Measurements from ENCODE around the gene DIS3L2. TPM values are rescaled to one million over a fixed set of nuclear protein-coding genes. Genes with fewer than 3 reads are reported as not detected.
"Not testable (repeated sequence)": the region's sequence is repeated elsewhere in the genome, so short reads cannot be mapped to it uniquely, and the experiment has no call there.

DIS3L2 gene
- total RNA-seq, 2 experiments from 2014 or later: 25.7 to 30.9 TPM

DNA sequence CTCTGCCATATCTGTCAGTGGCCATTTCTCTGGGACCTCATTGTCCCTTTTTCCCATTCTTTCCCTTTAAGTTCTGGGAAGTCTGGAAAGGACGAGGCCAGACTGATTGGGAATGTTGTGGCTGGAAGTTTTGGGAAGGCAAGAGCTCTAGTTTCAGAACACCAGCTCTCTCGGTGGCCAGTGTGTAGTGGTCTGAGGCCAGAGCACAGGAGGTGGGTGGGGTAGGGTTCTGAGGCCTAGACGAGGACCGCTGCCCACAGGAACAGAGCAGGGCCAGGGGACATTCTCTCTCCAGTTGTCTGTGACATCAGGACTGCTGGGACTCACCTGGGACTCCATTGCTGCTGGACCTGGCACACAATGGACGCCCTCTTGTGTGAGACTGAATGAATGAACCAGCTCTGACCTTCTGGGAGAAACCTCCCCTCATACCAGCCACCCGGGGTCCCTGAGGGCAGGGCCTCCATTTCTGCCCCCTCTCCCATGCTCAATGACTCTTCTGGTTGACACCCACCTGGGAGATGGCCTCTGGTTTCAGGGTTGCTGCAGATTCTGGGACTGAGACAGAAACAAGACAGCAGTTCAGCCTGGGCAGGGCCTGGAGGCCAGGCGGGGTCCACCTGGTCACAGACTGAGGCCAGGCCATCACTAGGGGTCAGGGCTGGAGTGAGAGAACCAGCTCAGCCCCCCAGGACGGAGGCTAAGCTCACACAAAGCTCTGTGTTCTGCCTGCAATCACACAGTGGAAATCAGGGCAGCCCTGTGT, 26.9 kb upstream of the DIS3L2 start:
- no peaks in the 10 kb centered on the region for H3K36me3 Mint-ChIP-seq
- no peak overlapping the region for H3K27ac Mint-ChIP-seq
- no peak overlapping the region for H3K4me3 Mint-ChIP-seq
- peaks cover 6% of the 10 kb centered on the region for H3K4me1 Mint-ChIP-seq
- no peaks in the 10 kb centered on the region for H3K27me3 Mint-ChIP-seq
- no peaks in the 10 kb centered on the region for H3K9me3 Mint-ChIP-seq
- no peak for DNase-seq

DNA sequence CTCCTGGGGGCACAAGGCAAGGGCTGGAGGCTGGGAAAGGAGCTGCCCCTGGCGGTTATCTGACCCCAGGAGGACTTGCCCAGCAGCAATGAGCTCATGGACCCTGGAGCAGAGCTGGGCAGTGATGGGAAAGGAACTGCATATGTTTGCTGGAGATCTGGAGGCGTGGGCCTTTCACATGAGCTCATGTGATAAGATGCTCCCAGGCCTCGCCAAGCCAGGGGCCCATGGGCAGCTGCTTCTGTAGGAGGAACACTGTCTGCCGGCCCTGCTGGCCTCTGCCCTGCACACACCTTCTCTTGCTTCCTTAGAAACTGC, 26.3 kb upstream of the DIS3L2 start:
- Mint-ChIP-seq H3K27me3 (no peaks in the 10 kb centered on the region), H3K4me1 (peaks cover 6% of the 10 kb centered on the region), H3K9me3 (no peaks in the 10 kb centered on the region), H3K27ac (no peak overlapping the region), H3K36me3 (no peaks in the 10 kb centered on the region), H3K4me3 (no peak overlapping the region)
- DNase-seq: no peak

DNA sequence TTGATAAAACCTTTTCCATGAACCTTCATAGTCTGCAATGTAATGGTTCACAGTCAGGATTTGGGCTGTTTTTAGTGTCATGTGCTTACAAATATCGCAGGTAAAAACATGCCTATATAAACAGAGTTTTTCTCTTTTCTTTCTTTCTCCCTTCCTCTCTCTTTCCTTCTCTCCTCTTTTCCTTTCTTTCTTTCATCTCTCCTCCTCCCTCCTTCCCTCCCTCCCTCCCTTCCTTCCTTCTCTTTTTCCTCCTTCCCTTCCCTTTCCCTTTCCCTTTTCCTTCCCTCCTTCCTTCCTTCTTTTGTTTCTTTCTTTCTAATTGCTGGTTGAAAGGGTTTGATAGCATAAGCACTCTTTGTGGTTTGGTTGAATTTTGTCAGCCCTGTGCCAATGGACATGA, 25.7 kb upstream of the DIS3L2 start:
- H3K9me3 Mint-ChIP-seq: no peaks in the 10 kb centered on the region
- H3K4me3 Mint-ChIP-seq: no peak overlapping the region
- H3K27ac Mint-ChIP-seq: no peak overlapping the region
- DNase-seq: no peak
- no peaks in the 10 kb centered on the region for H3K36me3 Mint-ChIP-seq
- peaks cover 6% of the 10 kb centered on the region for H3K4me1 Mint-ChIP-seq
- H3K27me3 Mint-ChIP-seq: no peaks in the 10 kb centered on the region

DNA sequence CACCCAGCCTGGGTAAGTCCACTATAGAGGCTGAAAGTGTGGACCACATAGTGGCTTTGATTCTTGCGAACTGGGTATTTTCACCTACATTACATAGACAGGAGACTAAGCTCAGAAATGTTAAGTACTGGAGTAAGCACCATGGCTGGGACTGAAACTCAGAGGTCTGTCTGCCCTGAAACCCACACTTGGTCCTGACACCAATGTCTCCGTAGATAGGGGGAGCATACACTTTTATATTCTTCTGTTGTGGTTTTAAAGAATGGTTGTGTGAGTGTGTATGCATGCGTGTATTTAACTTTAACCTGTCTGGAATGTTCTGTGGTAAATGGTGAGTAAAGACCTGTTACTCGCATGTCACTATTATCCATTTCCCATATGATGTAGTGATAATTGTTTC, 25.0 kb upstream of the DIS3L2 start:
- no peak for DNase-seq

DNA sequence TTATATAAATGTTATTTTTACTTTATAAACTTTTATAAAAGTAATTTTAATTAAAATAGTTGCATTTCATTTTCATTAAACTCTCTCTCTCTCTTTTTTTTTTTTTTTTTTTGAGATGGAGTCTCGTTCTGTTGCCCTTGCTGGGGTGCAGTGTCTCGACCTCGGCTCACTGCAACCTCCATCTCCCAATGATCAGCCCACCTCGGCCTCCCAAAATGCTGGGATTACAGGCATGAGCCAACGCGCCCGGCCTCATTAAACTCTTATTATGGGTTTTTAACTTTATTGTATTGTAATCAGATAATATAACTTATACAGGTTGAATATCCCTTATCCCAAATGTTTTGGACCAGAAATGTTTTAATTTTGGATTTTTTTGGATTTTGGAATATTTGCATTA, 24.5 kb upstream of the DIS3L2 start:
- peaks cover 6% of the 10 kb centered on the region for H3K4me1 Mint-ChIP-seq
- no peak overlapping the region for H3K27ac Mint-ChIP-seq
- no peaks in the 10 kb centered on the region for H3K9me3 Mint-ChIP-seq
- DNase-seq: no peak
- H3K27me3 Mint-ChIP-seq: peaks cover 4% of the 10 kb centered on the region
- H3K36me3 Mint-ChIP-seq: no peaks in the 10 kb centered on the region
- no peak overlapping the region for H3K4me3 Mint-ChIP-seq

More for the DNA sequence above, 25.0 kb upstream of the DIS3L2 start:
- no peak overlapping the region for H3K4me3 Mint-ChIP-seq
- H3K9me3 Mint-ChIP-seq: no peaks in the 10 kb centered on the region
- H3K4me1 Mint-ChIP-seq: peaks cover 6% of the 10 kb centered on the region
- peak overlapping the region; percentile 36 for H3K27ac Mint-ChIP-seq
- peaks cover 4% of the 10 kb centered on the region for H3K27me3 Mint-ChIP-seq
- no peaks in the 10 kb centered on the region for H3K36me3 Mint-ChIP-seq

DNA sequence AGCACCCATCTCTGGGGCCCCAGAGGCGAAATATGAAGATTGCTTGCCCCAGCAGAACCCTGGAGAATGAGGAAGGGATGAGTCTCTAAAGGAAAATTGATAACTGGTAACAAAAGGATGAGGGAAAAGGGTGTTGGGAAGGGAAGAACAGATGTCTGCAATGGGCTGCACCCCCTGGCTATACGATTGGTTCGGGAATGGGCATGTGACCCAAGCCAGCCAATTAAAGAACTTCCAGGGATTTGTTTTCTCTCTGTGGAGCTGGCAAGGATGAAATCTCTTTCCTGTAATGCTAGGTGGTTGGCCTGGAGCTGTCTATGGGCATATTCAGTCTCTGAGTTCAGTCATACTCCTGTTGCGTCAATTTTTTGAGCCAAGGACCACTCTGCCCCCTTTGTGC, 22.5 kb upstream of the DIS3L2 start:
- no peaks in the 10 kb centered on the region for H3K9me3 Mint-ChIP-seq
- no peak for DNase-seq
- no peak overlapping the region for H3K4me3 Mint-ChIP-seq
- peaks cover 6% of the 10 kb centered on the region for H3K4me1 Mint-ChIP-seq
- H3K27ac Mint-ChIP-seq: no peak overlapping the region
- H3K27me3 Mint-ChIP-seq: peaks cover 4% of the 10 kb centered on the region
- no peaks in the 10 kb centered on the region for H3K36me3 Mint-ChIP-seq

DNA sequence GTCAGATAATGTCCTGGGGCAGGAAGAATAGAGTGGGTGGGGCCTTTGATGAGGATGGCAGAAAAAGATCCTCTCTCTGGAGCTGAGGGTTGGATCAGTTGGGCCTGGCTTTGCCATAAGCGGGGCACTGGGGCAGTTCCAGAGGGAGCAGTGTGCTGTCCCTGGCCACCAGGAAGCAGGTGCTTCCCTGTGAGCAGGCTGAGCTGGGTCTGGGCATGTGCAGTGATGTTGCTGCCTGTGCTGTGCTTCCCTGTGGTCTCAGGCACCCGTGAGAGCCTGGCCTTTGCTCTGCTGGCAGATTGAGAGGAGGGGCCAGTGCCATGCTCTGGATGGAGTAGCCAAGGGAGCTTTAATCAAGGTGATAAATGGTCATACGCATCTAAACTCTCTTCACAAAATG, 20.7 kb upstream of the DIS3L2 start:
- Mint-ChIP-seq H3K9me3 (no peaks in the 10 kb centered on the region), H3K4me3 (no peak overlapping the region), H3K27ac (no peak overlapping the region), H3K36me3 (no peaks in the 10 kb centered on the region), H3K4me1 (peaks cover 6% of the 10 kb centered on the region), H3K27me3 (peaks cover 4% of the 10 kb centered on the region)
- DNase-seq: no peak

DNA sequence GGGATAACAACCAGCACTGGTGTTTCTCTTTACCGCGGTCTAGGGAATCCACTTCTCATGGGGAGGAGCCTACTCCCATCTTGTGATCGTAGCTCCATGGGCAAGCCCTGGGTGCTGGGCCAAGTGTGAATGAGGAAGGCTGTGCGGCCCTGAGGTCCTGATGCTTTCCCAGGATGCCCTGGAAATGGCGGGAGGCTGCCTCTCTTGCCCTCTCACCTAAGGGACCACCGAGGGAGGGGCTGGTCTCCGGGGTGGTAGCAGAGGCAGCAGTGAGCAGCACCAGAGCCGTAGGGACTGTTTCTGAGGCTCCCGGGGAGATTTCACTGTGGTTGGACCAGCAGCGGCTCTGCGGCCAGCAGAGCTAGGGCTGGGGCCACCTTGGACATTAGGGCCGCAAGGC, 19.8 kb upstream of the DIS3L2 start:
- DNase-seq: no peak
- Mint-ChIP-seq H3K36me3 (no peaks in the 10 kb centered on the region), H3K27ac (no peak overlapping the region), H3K4me1 (peaks cover 1% of the 10 kb centered on the region), H3K9me3 (no peaks in the 10 kb centered on the region), H3K27me3 (peaks cover 4% of the 10 kb centered on the region), H3K4me3 (no peak overlapping the region)

DNA sequence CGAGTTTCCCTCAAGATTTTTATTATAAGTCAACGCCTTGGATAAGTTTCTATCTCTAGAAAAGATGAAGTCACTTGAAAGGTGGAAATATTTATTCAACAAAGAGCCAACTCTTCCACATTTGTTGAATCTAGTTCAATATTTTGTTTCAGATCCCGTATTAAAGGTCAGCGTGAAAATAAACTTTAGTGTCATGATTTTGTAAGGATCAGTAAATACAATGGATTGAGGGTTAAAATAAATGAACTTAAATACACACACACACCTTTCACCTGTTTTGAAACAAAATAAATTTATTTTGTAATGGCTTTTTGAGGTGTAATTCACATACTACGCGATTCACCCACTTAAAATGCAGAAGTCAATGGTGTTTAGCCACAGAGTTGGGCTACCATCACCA, 19.3 kb upstream of the DIS3L2 start:
- H3K4me3 Mint-ChIP-seq: no peak overlapping the region
- no peaks in the 10 kb centered on the region for H3K4me1 Mint-ChIP-seq
- DNase-seq: no peak
- peaks cover 4% of the 10 kb centered on the region for H3K27me3 Mint-ChIP-seq
- H3K9me3 Mint-ChIP-seq: no peaks in the 10 kb centered on the region
- no peaks in the 10 kb centered on the region for H3K36me3 Mint-ChIP-seq
- no peak overlapping the region for H3K27ac Mint-ChIP-seq

DNA sequence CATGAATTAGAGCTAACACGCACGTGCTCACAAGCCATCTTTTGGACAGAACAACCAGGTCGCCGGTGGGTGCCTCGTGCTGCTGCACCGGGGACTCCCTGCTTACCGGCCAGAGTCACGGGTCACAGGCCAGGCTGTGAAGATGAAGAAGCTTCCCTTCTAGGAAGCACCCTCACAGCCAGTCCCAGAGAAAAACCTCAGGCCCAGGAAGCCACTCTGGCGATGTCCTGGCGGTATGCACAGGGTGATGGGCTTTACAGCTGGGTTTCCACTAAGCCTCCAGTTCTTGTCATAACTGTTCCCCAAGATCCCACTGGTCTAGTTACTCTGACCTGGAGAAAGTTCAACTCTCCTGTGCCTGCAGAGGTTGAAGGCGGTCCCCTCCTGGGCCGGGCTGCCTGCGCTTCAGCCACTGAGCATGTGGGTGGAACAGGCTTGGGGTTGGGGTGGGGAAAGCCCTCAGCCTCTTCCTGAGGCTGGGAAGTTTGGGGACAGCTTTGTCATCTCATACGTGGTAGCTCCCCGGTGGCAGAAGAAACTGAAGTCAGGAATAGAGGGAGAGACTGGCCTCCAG, 15.2 kb upstream of the DIS3L2 start:
- Mint-ChIP-seq H3K4me3 (no peak overlapping the region), H3K9me3 (no peaks in the 10 kb centered on the region), H3K36me3 (no peaks in the 10 kb centered on the region), H3K27me3 (peaks cover 10% of the 10 kb centered on the region), H3K27ac (no peak overlapping the region), H3K4me1 (no peaks in the 10 kb centered on the region)
- DNase-seq: no peak

DNA sequence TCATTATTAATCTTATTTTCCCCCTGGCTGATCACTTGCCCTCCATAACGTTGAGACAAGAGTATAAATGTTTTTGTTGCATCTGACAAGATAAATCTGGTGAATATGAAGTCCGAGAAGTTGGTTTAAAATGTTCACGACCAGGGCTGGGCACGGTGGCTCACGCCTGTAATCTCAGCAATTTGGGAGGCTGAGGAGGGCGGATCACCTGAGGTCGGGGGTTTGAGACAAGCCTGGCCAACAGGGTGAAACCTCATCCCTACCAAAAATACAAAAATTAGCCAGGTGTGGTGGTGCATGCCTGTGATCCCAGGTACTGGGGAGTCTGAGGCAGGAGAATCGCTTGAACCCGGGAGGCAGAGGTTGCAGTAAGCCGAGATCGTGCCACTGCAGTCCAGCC, 14.4 kb upstream of the DIS3L2 start:
- H3K27ac Mint-ChIP-seq, H3K27me3 Mint-ChIP-seq, DNase-seq, H3K4me3 Mint-ChIP-seq, H3K4me1 Mint-ChIP-seq, H3K9me3 Mint-ChIP-seq, H3K36me3 Mint-ChIP-seq: not testable (repeated sequence)

DNA sequence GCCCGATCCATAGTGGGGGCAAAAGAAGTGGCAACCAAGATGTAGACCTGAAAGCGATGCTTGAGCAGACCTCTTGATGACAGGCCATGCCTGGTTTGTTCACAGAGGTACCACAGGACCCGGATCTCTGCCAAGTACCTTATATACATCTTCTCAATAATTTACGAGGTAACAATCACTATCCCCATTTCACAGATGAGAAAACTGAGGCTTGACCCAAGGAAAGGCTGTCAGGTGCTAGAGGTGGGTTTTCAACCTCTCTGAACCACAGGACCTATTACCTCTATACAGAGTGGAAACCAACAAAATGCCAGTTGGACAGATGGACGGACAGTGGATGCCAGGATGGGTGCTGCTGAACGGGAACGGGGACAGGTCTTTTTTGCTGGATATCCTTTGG, 13.8 kb upstream of the DIS3L2 start:
- Mint-ChIP-seq H3K9me3 (no peaks in the 10 kb centered on the region), H3K36me3 (no peaks in the 10 kb centered on the region), H3K4me3 (no peak overlapping the region), H3K27me3 (peaks cover 8% of the 10 kb centered on the region), H3K27ac (no peak overlapping the region), H3K4me1 (no peaks in the 10 kb centered on the region)
- DNase-seq: no peak

DNA sequence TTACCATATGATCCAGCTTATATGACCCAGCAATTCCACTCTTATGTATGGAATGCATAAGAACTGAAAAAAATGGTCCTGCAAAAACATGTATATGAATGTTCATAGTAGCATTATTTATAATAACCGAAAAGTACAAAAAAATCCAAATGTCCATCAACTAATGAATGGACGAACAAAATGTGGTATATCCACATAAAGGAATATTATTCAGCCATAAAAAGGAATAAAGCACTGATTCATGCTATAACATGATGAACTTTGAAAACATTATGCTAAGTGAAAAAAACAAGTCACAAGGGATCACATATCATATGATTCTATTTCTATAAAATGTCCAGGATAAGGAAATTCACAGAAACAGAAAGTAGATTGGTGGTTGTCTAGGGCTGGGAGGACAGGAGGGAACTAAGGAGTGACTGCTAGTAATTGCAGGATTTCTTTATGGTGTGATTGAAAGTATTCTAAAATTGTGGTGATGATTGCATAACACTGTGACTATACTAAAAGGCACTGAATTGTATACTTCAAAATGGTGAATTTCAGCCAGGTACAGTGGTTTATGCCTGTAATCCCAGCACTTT, 10.0 kb upstream of the DIS3L2 start:
- no peak overlapping the region for H3K27ac Mint-ChIP-seq
- DNase-seq: no peak
- H3K4me1 Mint-ChIP-seq: no peaks in the 10 kb centered on the region
- peaks cover 20% of the 10 kb centered on the region for H3K27me3 Mint-ChIP-seq
- no peaks in the 10 kb centered on the region for H3K9me3 Mint-ChIP-seq
- H3K36me3 Mint-ChIP-seq: no peaks in the 10 kb centered on the region
- H3K4me3 Mint-ChIP-seq: no peak overlapping the region

DNA sequence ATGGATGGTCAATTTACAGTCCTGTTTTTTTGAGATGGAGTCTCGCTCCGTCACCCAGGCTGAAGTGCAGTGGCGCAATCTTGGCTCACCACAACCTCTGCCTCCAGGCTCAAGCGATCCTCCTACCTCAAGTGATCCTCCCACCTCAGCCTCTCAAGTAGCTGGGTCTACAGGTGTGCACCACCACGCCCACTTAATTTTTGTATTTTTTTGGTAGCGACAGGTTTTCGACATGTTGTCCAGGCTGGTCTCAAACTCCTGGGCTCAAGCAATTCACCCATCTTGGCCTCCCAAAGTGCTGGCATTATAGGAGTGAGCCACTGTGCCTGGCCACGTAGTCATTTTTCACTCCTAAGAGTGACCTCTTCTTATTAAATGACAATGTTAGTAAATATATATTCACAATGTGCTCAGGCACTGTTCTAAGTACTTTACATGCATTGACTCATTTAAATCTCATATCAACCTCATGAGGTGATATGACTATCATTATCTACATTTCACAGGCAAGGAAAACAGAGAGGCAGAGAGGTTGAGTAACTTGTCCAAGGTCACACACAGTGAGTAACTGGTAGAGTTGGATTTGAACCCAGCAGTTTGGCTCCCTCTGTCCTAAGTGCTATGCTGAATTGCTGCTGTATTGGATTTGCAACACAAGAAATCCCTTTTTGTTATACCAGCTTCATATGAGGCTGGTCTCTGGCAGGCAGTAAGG, 5.6 kb upstream of the DIS3L2 start:
- H3K27me3 Mint-ChIP-seq: peaks cover 15% of the 10 kb centered on the region
- no peak overlapping the region for H3K27ac Mint-ChIP-seq
- no peaks in the 10 kb centered on the region for H3K9me3 Mint-ChIP-seq
- DNase-seq: no peak
- H3K4me3 Mint-ChIP-seq: no peak overlapping the region
- peaks cover 3% of the 10 kb centered on the region for H3K36me3 Mint-ChIP-seq
- peaks cover 3% of the 10 kb centered on the region for H3K4me1 Mint-ChIP-seq

DNA sequence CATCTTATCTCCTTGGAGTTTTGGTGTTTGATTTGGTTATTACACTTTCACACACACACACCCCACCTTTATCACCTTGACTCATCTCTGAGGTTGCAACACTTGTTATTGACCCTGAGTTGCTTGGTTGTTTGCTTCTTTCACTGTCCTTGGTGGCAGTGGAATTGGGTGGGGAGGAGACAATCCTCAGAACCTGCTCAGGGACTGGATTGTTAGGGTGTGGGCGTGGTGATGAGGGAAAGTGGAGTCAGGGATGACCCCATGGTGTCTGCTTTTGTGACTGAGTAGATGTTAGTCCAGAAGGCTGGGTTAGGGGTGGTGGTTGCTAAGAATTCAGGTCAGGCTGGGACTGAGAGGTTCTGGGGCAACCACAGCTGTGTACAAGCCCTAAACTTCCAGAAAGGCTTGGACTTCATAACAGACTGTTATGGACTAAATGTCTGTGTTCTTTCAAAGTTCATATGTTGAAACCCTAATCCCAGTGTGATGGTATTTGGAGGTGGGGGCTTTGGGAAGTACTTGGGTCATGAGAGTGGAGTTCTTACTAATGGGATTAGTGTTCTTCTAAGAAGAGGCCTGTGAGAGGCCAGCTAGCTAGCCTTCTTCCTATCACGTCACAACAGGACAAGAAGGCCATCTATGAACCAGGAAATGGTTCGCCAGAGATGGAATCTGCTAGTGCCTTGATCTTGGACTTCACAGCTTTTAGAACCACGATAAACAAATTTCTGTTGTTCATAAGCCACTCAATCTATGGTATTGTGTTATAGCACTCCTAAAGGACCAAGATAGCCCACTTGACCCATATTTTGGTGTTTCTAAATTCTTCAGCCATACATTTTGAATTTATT, 3.4 kb upstream of the DIS3L2 start:
- no peak for DNase-seq
- Mint-ChIP-seq H3K27ac (no peak overlapping the region), H3K4me1 (peaks cover 12% of the 10 kb centered on the region), H3K27me3 (peaks cover 12% of the 10 kb centered on the region), H3K4me3 (no peak overlapping the region), H3K9me3 (no peaks in the 10 kb centered on the region), H3K36me3 (peaks cover 12% of the 10 kb centered on the region)

All from activated naive CD8-positive, alpha-beta T cell treated with anti-CD3 and anti-CD28 coated beads for 36 hours (primary cell).